ENCODE data around the gene HELZ. TPM values are rescaled to one million over a fixed set of nuclear protein-coding genes. Genes with fewer than 3 reads are reported as not detected.

The HELZ gene
- total and polyA plus RNA-seq, 2 of the 8 experiments (the other 6 are each of a cell fraction or from before 2014, with no cell fraction given) = 10.0 to 48.7 TPM

DNA sequence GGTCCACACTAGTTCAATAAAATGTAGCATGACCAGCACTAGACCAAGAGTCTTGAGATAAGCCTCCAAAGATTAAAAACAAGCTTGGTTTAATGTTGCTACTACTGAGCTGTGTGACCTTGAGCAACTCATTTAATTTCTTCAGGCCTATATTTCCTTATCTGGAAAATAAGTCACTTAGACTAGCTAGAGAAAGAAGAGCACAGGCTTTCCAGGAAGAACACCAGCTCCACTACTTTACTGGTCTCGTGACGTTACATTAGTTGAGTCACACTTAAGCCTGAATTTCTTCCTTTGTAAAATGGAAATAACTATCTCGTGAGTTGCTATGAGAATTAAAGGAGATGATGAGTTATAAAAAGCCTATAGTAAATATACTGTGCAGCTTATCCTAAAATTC is 5.4 kb downstream of the HELZ start:
- no peak overlapping the region for H2BK12ac ChIP-seq (ENCODE audit: low read depth, low read length)
- peaks cover 0 to 40% of the 10 kb centered on the region in 2 experiments; a peak in 2 of 4 replicates for H3K79me2 ChIP-seq (ENCODE audit: control insufficient read depth in 1 of 2, insufficient read depth in 2 of 2, low read length in 2 of 2)
- no peak overlapping the region for H4K91ac ChIP-seq (replicated peaks; ENCODE audit: insufficient read length, low read length)
- no peak overlapping the region for H3K4me3 ChIP-seq (ENCODE audit: extremely low read depth in 1 of 4, insufficient read depth in 2 of 4, low read depth in 3 of 4, low read length in 4 of 4)
- no peaks in the 10 kb centered on the region for H3K9me3 ChIP-seq (ENCODE audit: insufficient read depth in 2 of 2, low read depth in 1 of 2, low read length in 1 of 2)
- H3K56ac ChIP-seq (replicated peaks; ENCODE audit: insufficient read length, low read depth, low read length) = no peak overlapping the region
- no peak overlapping the region for H2BK20ac ChIP-seq (ENCODE audit: low read length)
- no peak overlapping the region for H2AK5ac ChIP-seq (ENCODE audit: low read depth, low read length)
- DNase-seq (ENCODE audit: low read depth in 1 of 2, low spot score in 2 of 2) = no peak
- peaks cover 0 to 4% (median 0%) of the 10 kb centered on the region in 4 experiments; a peak in 1 of 7 replicates for H3K4me1 ChIP-seq (replicated peaks in 1 of 4; ENCODE audit: control insufficient read depth in 3 of 4, insufficient read depth in 4 of 4, low read length in 3 of 4)
- H3K23me2 ChIP-seq (ENCODE audit: low read depth, low read length) = no peaks in the 10 kb centered on the region
- no peak overlapping the region for H4K8ac ChIP-seq (ENCODE audit: extremely low read depth, insufficient read depth, low read length)
- H3K23ac ChIP-seq (ENCODE audit: insufficient read length) = no peak overlapping the region
- no peak overlapping the region for H3K14ac ChIP-seq (ENCODE audit: insufficient read length)
- no peak overlapping the region for H2BK120ac ChIP-seq (replicated peaks; ENCODE audit: low read depth, low read length)
- H2BK15ac ChIP-seq (ENCODE audit: low read length) = no peak overlapping the region
- ChIA-PET POLR2A (ENCODE audit: partially characterized antibody) (interaction anchor here (1.2 kb wide), 1 partner anchor 11 kb away, joined by 3 read pairs; no protein-coding TSS in a partner anchor), CTCF (ENCODE audit: partially characterized antibody) (interaction anchor here (1.2 to 1.5 kb wide), 5 partner anchors 12 to 54 kb away, joined by 3 to 6 read pairs (median 5); no protein-coding TSS in a partner anchor)
- H3K18ac ChIP-seq (ENCODE audit: extremely low read depth, low read length) = no peak overlapping the region
- FAIRE-seq = no peak
- no peak overlapping the region for H2AFZ ChIP-seq (ENCODE audit: low read length)
- no peak overlapping the region for H3K27ac ChIP-seq (ENCODE audit: low read depth, low read length)
- WGBS, 2 experiments (ENCODE audit: extremely low coverage in 1 of 2, insufficient coverage in 1 of 2, insufficient read length in 1 of 2, insufficient replicate concordance in 2 of 2, low coverage in 1 of 2, low lambda C conversion rate in 2 of 2, missing lambda C conversion rate in 1 of 2) = 96% methylated on average over 3 of the region's 3 CpGs; no CpG with 5 or more reads in 1 of the 2 experiments
- no peak overlapping the region for H3K9ac ChIP-seq (replicated peaks in 1 of 4; ENCODE audit: extremely low read depth in 1 of 4, low read depth in 3 of 4, low read length in 3 of 4)
- peaks cover 4 to 33% (median 8%) of the 10 kb centered on the region in 4 experiments for H3K36me3 ChIP-seq (ENCODE audit: control insufficient read depth in 2 of 4, insufficient read depth in 4 of 4, low read length in 3 of 4)
- no peaks in the 10 kb centered on the region for H4K20me1 ChIP-seq (replicated peaks in 1 of 2; ENCODE audit: control insufficient read depth in 1 of 2, insufficient read depth in 2 of 2, low read length in 2 of 2)
- no peak overlapping the region for H4K5ac ChIP-seq (ENCODE audit: insufficient read length, low read depth, low read length)
- H3K27me3 ChIP-seq (replicated peaks in 1 of 4; ENCODE audit: control insufficient read depth in 3 of 4, extremely low read depth in 1 of 4, insufficient read depth in 3 of 4, low read length in 3 of 4) = no peaks in the 10 kb centered on the region
- H3K4me2 ChIP-seq (ENCODE audit: insufficient read depth in 1 of 2, low read depth in 2 of 2, low read length in 2 of 2) = no peak overlapping the region
- no peak overlapping the region for H3K4ac ChIP-seq (replicated peaks; ENCODE audit: insufficient read length, low read depth, low read length)
- H3K79me1 ChIP-seq (ENCODE audit: low read depth, low read length) = no peaks in the 10 kb centered on the region
- no peak overlapping the region for H2BK5ac ChIP-seq (ENCODE audit: low read depth, low read length)
- TF ChIP-seq, protein P1, sequence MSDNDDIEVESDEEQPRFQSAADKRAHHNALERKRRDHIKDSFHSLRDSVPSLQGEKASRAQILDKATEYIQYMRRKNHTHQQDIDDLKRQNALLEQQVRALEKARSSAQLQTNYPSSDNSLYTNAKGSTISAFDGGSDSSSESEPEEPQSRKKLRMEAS (IDR thresholded peaks at IDR 0.05) = no peak
